ENCODE results near the gene EPS8.

GRCh38 chr12:15729097-15729496 is 60.1 kb downstream of the EPS8 start:
- TF ChIP-seq CTCF (IDR thresholded peaks at IDR 0.05) (no peak), POLR2AphosphoS5 (IDR thresholded peaks at IDR 0.05) (no peak)
